H1 (cell line): ENCODE measurements around the gene RAP1A. TPM values are rescaled to one million over a fixed set of nuclear protein-coding genes. Genes with fewer than 3 reads are reported as not detected.

Experiments used
- CTCF ChIA-PET: fragments of 300-600 bp; sonication (Branson Sonifier 250); formaldehyde crosslinking; loops from one replicate; lab custom pipeline; 2021; ENCODE audit not compliant: partially characterized antibody; lab: Charles Lee
- POLR2A ChIA-PET: fragments of 300-600 bp; sonication (Branson Sonifier 250); formaldehyde crosslinking; loops from one replicate; lab custom pipeline; 2021; ENCODE audit warnings: inconsistent platforms; ENCODE audit not compliant: partially characterized antibody; lab: Charles Lee
- DNase-seq, 2 experiments: peaks; one replicate each; pipeline versions ENCODE4 v3.0.0 to v3.0.0-alpha.2; 2010 to 2022; ENCODE audit warnings: low spot score in 2 of 2, low read depth in 1 of 2, mixed read lengths in 1 of 2
- FAIRE-seq: peaks from 2 replicates; lab custom pipeline; 2011; peaks lifted over from hg19 to GRCh38; lab: Jason Lieb, UNC
- H2AFZ ChIP-seq: 2 replicates; pipeline ENCODE4 v1.8.1; 2012; ENCODE audit warnings: low read length, inconsistent platforms
- H2AK5ac ChIP-seq: 2 replicates; pipeline ENCODE4 v1.6.1; 2013; ENCODE audit warnings: low read depth, low read length
- H2BK120ac ChIP-seq: replicated peaks from 2 replicates; pipeline ENCODE3; 2013; ENCODE audit warnings: low read depth, low read length, inconsistent platforms
- H2BK12ac ChIP-seq: 2 replicates; pipeline ENCODE4 v1.6.1; 2013; ENCODE audit warnings: low read depth, low read length
- H2BK15ac ChIP-seq: 2 replicates; pipeline ENCODE4 v1.6.1; 2013; ENCODE audit warnings: low read length
- H2BK20ac ChIP-seq: 2 replicates; pipeline ENCODE4 v1.6.1; 2013; ENCODE audit warnings: low read length
- H2BK5ac ChIP-seq: 2 replicates; pipeline ENCODE4 v1.6.1; 2013; ENCODE audit warnings: low read depth, low read length
- H3K14ac ChIP-seq: 2 replicates; pipeline ENCODE4 v1.6.1; 2013; ENCODE audit warnings: inconsistent platforms; ENCODE audit not compliant: insufficient read length
- H3K18ac ChIP-seq: 2 replicates; pipeline ENCODE4 v1.6.1; 2013; ENCODE audit warnings: low read length; ENCODE audit errors: extremely low read depth
- H3K23ac ChIP-seq: 2 replicates; pipeline ENCODE4 v1.6.1; 2013; ENCODE audit warnings: inconsistent platforms; ENCODE audit not compliant: insufficient read length
- H3K23me2 ChIP-seq: 2 replicates; pipeline ENCODE4 v1.6.1; 2013; ENCODE audit warnings: low read depth, low read length
- H3K27ac ChIP-seq: 2 replicates; pipeline ENCODE4 v1.6.1; 2011; ENCODE audit warnings: low read depth, low read length, inconsistent platforms
- H3K27me3 ChIP-seq, 4 experiments: replicated peaks in 1 of 4; 1 replicate in 1 of 4; 2 replicates in 3 of 4; pipeline versions ENCODE4 v1.6.1 to v1.8.1; 2011 to 2013; ENCODE audit warnings: low read length in 3 of 4, mild to moderate bottlenecking in 3 of 4, inconsistent platforms in 2 of 4, mixed read lengths in 2 of 4, moderate library complexity in 1 of 4; ENCODE audit not compliant: control insufficient read depth in 3 of 4, insufficient read depth in 3 of 4; ENCODE audit errors: extremely low read depth in 1 of 4
- H3K36me3 ChIP-seq, 4 experiments: 2 replicates each; pipeline versions ENCODE4 v1.6.1 to v1.8.1; 2011 to 2013; ENCODE audit warnings: mild to moderate bottlenecking in 4 of 4, low read length in 3 of 4, moderate library complexity in 2 of 4, control low read depth in 1 of 4, inconsistent platforms in 1 of 4; ENCODE audit not compliant: insufficient read depth in 4 of 4, control insufficient read depth in 2 of 4
- H3K4ac ChIP-seq: replicated peaks from 2 replicates; pipeline ENCODE3; 2013; ENCODE audit warnings: low read length, low read depth, mixed read lengths, inconsistent platforms; ENCODE audit not compliant: insufficient read length
- H3K4me1 ChIP-seq, 4 experiments: replicated peaks in 1 of 4; 1 replicate in 1 of 4; 2 replicates in 3 of 4; pipeline versions ENCODE4 v1.6.1 to v1.8.1; 2011 to 2013; ENCODE audit warnings: low read length in 3 of 4, inconsistent platforms in 2 of 4, mixed read lengths in 1 of 4; ENCODE audit not compliant: insufficient read depth in 4 of 4, control insufficient read depth in 3 of 4
- H3K4me2 ChIP-seq, 2 experiments: 2 replicates each; pipeline versions ENCODE4 v1.6.1 to v1.8.1; 2011 to 2013; ENCODE audit warnings: low read depth in 2 of 2, low read length in 2 of 2, control low read depth in 1 of 2, inconsistent platforms in 1 of 2, mild to moderate bottlenecking in 1 of 2; ENCODE audit not compliant: insufficient read depth in 1 of 2
- H3K4me3 ChIP-seq, 4 experiments: fragments of 200-600, 300-600 bp in 1 of 4; sonication (generic), shearing (Covaris generic), sonication (Bioruptor Twin) in 1 of 4; 2 replicates each; pipeline versions ENCODE4 v1.5.1 to v1.8.1; 2011 to 2016; ENCODE audit warnings: low read length in 4 of 4, low read depth in 3 of 4, control low read depth in 2 of 4, inconsistent platforms in 2 of 4, mild to moderate bottlenecking in 2 of 4, mixed read lengths in 1 of 4, moderate library complexity in 1 of 4; ENCODE audit not compliant: insufficient read depth in 2 of 4; ENCODE audit errors: extremely low read depth in 1 of 4
- H3K56ac ChIP-seq: replicated peaks from 2 replicates; pipeline ENCODE3; 2013; ENCODE audit warnings: low read depth, mild to moderate bottlenecking, mixed read lengths, low read length, inconsistent platforms; ENCODE audit not compliant: insufficient read length
- H3K79me1 ChIP-seq: 2 replicates; pipeline ENCODE4 v1.6.1; 2013; ENCODE audit warnings: low read depth, low read length, control low read depth
- H3K79me2 ChIP-seq, 2 experiments: 2 replicates each; pipeline versions ENCODE4 v1.6.1 to v1.8.1; 2012 to 2013; ENCODE audit warnings: low read length in 2 of 2, mild to moderate bottlenecking in 2 of 2, inconsistent platforms in 1 of 2; ENCODE audit not compliant: insufficient read depth in 2 of 2, control insufficient read depth in 1 of 2
- H3K9ac ChIP-seq, 4 experiments: replicated peaks in 1 of 4; 1 replicate in 1 of 4; 2 replicates in 3 of 4; pipeline versions ENCODE4 v1.6.1 to v1.8.1; 2011 to 2013; ENCODE audit warnings: low read depth in 3 of 4, low read length in 3 of 4, control low read depth in 2 of 4, mild to moderate bottlenecking in 2 of 4, moderate library complexity in 2 of 4, inconsistent platforms in 1 of 4; ENCODE audit errors: extremely low read depth in 1 of 4
- H3K9me3 ChIP-seq, 2 experiments: 2 replicates each; pipeline versions ENCODE4 v1.6.1 to v1.8.1; 2012 to 2013; ENCODE audit warnings: mild to moderate bottlenecking in 2 of 2, moderate library complexity in 2 of 2, control low read depth in 1 of 2, inconsistent platforms in 1 of 2, low read depth in 1 of 2, low read length in 1 of 2, mixed read lengths in 1 of 2; ENCODE audit not compliant: insufficient read depth in 2 of 2
- H4K20me1 ChIP-seq, 2 experiments: replicated peaks in 1 of 2; 2 replicates each; pipeline versions ENCODE3 to v1.8.1; 2011 to 2013; ENCODE audit warnings: inconsistent platforms in 2 of 2, low read length in 2 of 2, mild to moderate bottlenecking in 1 of 2; ENCODE audit not compliant: insufficient read depth in 2 of 2, control insufficient read depth in 1 of 2
- H4K5ac ChIP-seq: 2 replicates; pipeline ENCODE4 v1.6.1; 2013; ENCODE audit warnings: low read length, low read depth, mixed read lengths, inconsistent platforms; ENCODE audit not compliant: insufficient read length
- H4K8ac ChIP-seq: 2 replicates; pipeline ENCODE4 v1.8.0; 2013; ENCODE audit warnings: mild to moderate bottlenecking, moderate library complexity, low read length, inconsistent platforms; ENCODE audit not compliant: insufficient read depth; ENCODE audit errors: extremely low read depth
- H4K91ac ChIP-seq: replicated peaks from 2 replicates; pipeline ENCODE3; 2013; ENCODE audit warnings: low read length, mixed read lengths, inconsistent platforms; ENCODE audit not compliant: insufficient read length
- EGR1 ChIP-seq: IDR thresholded peaks from 2 replicates; pipeline ENCODE4 v1.6.1; 2011; ENCODE audit warnings: low read depth, low read length, borderline replicate concordance
- HDAC6 ChIP-seq: IDR thresholded peaks from one replicate; pipeline ENCODE4 v1.7.1; 2012; ENCODE audit warnings: low read depth, mild to moderate bottlenecking, inconsistent platforms, low read length, moderate library complexity
- JUND ChIP-seq: IDR thresholded peaks from 2 replicates; pipeline ENCODE4 v1.6.1; 2011; ENCODE audit warnings: mild to moderate bottlenecking, improper control_type of control experiment, low read length
- KDM5A ChIP-seq: fragments of 200-600 bp; IDR thresholded peaks from 2 replicates; pipeline ENCODE4 v1.7.1; 2012; ENCODE audit warnings: mild to moderate bottlenecking, low read length, inconsistent platforms, mixed read lengths
- MAX ChIP-seq: IDR thresholded peaks from 2 replicates; pipeline ENCODE4 v1.6.1; 2012; ENCODE audit warnings: inconsistent platforms
- PHF8 ChIP-seq: fragments of 200-600 bp; sonication (generic); conservative IDR thresholded peaks from 2 replicates; pipeline ENCODE4 v1.7.1; 2012; ENCODE audit warnings: low read depth, mild to moderate bottlenecking, inconsistent platforms, low read length, moderate library complexity
- POLR2A ChIP-seq, 2 experiments: IDR thresholded peaks; 1 replicate in 1 of 2; 2 replicates in 1 of 2; pipeline ENCODE4 v1.6.1; 2011; ENCODE audit warnings: low read depth in 2 of 2, low read length in 2 of 2, mild to moderate bottlenecking in 2 of 2; ENCODE audit errors: control extremely low read depth in 1 of 2
- SRF ChIP-seq: IDR thresholded peaks from 2 replicates; pipeline ENCODE4 v1.6.1; 2011; ENCODE audit warnings: mild to moderate bottlenecking, low read depth, low read length, moderate library complexity
- SUZ12 ChIP-seq: fragments of 200-600 bp; sonication (generic); IDR thresholded peaks from 2 replicates; pipeline ENCODE4 v1.6.1; 2012; ENCODE audit warnings: mild to moderate bottlenecking, inconsistent platforms, low read length, moderate library complexity, mixed read lengths
- TAF7 ChIP-seq: optimal IDR thresholded peaks from 2 replicates; pipeline ENCODE3; 2011; ENCODE audit warnings: low read depth, mild to moderate bottlenecking, inconsistent platforms, low read length, moderate library complexity, borderline replicate concordance
- USF2 ChIP-seq: IDR thresholded peaks from 2 replicates; pipeline ENCODE4 v1.6.1; 2011; ENCODE audit warnings: low read length, improper control_type of control experiment
- WGBS, 2 experiments: shearing (Covaris generic) in 1 of 2; methylation state at CpG; one replicate each; pipeline versions ENCODE4 v1.1.6 to v1.1.7; 2013 to 2015; ENCODE audit warnings: low lambda C conversion rate in 2 of 2, mixed read lengths in 2 of 2, inconsistent platforms in 1 of 2, low coverage in 1 of 2, missing lambda C conversion rate in 1 of 2; ENCODE audit not compliant: insufficient replicate concordance in 2 of 2, insufficient coverage in 1 of 2, insufficient read length in 1 of 2; ENCODE audit errors: extremely low coverage in 1 of 2, missing lambda C conversion rate in 1 of 2; 5-methylcytosine and 5-hydroxymethylcytosine counted together
- polyA plus RNA-seq, 7 experiments: library from polyadenylated mRNA; depleted of rRNA in 3 of 7; stranded (reverse) in 5 of 7; unstranded in 2 of 7; fragments of >200 nt in 5 of 7; fragments of 200-250 nt in 2 of 7; gene quantifications; 1 replicate in 5 of 7; 2 replicates in 1 of 7; 4 replicates in 1 of 7; pipeline versions ENCODE4 v1.2.1 to v1.2.3, GENCODE V29; 2011 to 2013; ENCODE audit warnings: missing spikeins in 2 of 7, mixed read lengths in 2 of 7
- total RNA-seq: library from RNA; stranded (reverse); fragmentation: NEBNext Ultra II Directional; extraction: Animal tissue kit (Norgen Biotek cat#: 25700); gene quantifications from 2 replicates; pipeline ENCODE4 v1.2.1, GENCODE V29; 2021

The RAP1A gene
- total and polyA plus RNA-seq, 2 of the 8 experiments (the other 6 are each of a cell fraction or from before 2014, with no cell fraction given): 10.9 to 35.8 TPM

- TF ChIP-seq USF2 (no peak), POLR2A (IDR thresholded peaks at IDR 0.05; ENCODE audit: control extremely low read depth in 1 of 2, low read depth in 2 of 2, low read length in 2 of 2) (no peak), MAX (no peak), PHF8 (no peak), KDM5A (no peak), JUND (no peak), EGR1 (no peak), HDAC6 (no peak), TAF7 (no peak), SUZ12 (no peak), SRF (no peak)
- H2BK5ac ChIP-seq: no peak overlapping the region
- no peak overlapping the region for H3K18ac ChIP-seq
- H3K27ac ChIP-seq: no peak overlapping the region
- H3K9ac ChIP-seq: no peak overlapping the region
- no peaks in the 10 kb centered on the region for H3K79me1 ChIP-seq
- no peak overlapping the region for H3K4me2 ChIP-seq
- H3K23ac ChIP-seq: no peak overlapping the region
- no peak overlapping the region for H4K8ac ChIP-seq
- peaks cover 0 to 22% (median 12%) of the 10 kb centered on the region in 4 experiments; a peak in 6 of 8 replicates for H3K36me3 ChIP-seq
- no peak overlapping the region for H4K91ac ChIP-seq
- H2BK15ac ChIP-seq: no peak overlapping the region
- no peaks in the 10 kb centered on the region for H3K4me1 ChIP-seq
- no peak overlapping the region for H2AK5ac ChIP-seq
- ChIA-PET CTCF (interaction anchor here (1.1 to 2.6 kb wide), 5 partner anchors 10 to 222 kb away, joined by 3 to 10 read pairs (median 6); no protein-coding TSS in a partner anchor), POLR2A (interaction anchor here (1.6 kb wide), 1 partner anchor 52 kb away, joined by 5 read pairs; the partner anchor contains the start of gene DDX20)
- H3K27me3 ChIP-seq: no peaks in the 10 kb centered on the region
- DNase-seq (no peak), FAIRE-seq (no peak)
- H2BK20ac ChIP-seq: no peak overlapping the region
- H3K4me3 ChIP-seq: no peak overlapping the region
- 93% methylated on average over 2 of the region's 2 CpGs; no CpG with 5 or more reads in 1 of the 2 experiments for WGBS, 2 experiments
- H2BK120ac ChIP-seq: no peak overlapping the region
- H3K14ac ChIP-seq: no peak overlapping the region
- H2BK12ac ChIP-seq: no peak overlapping the region
- no peak overlapping the region for H3K4ac ChIP-seq
- H3K56ac ChIP-seq: no peak overlapping the region
- H3K79me2 ChIP-seq: no peaks in the 10 kb centered on the region
- no peak overlapping the region for H4K5ac ChIP-seq
- H4K20me1 ChIP-seq: no peaks in the 10 kb centered on the region
- H3K23me2 ChIP-seq: no peaks in the 10 kb centered on the region
- no peaks in the 10 kb centered on the region for H3K9me3 ChIP-seq
- no peak overlapping the region for H2AFZ ChIP-seq
Measured at GRCh38 chr1:111704240-111704639, 84.7 kb downstream of the RAP1A start.
